Activated T-helper 1 cell treated with anti-CD3 and anti-CD28 coated beads, Interleukin-12 subunit alpha, Interleukin-12 subunit beta, Interleukin-2, Interleukin-4 antibody, amounts not matched to agents 30 ng/mL and 10 ng/mL and 1 ng/mL, durations not matched to agents 14 hours and 24 hours and 36 hours (primary cell): ENCODE results near the gene TBXA2R. TPM values are rescaled to one million over a fixed set of nuclear protein-coding genes. Genes with fewer than 3 reads are reported as not detected.
A peak's percentile ranks its signal among the peaks of the same experiment; 100 is the strongest.
"Not testable (repeated sequence)": the region's sequence is repeated elsewhere in the genome, so short reads cannot be mapped to it uniquely, and the experiment has no call there.

ENCODE experiments used
- DNase-seq: peaks from one replicate; pipeline ENCODE4 v3.0.0; 2021; ENCODE audit warnings: low spot score
- H3K27ac Mint-ChIP-seq: one replicate; pipeline ENCODE4 v1.8.0; 2021; ENCODE audit warnings: mild to moderate bottlenecking, mixed read lengths
- H3K27me3 Mint-ChIP-seq: one replicate; pipeline ENCODE4 v1.8.0; 2022; ENCODE audit warnings: mild to moderate bottlenecking, moderate library complexity, mixed read lengths; ENCODE audit not compliant: insufficient read depth
- H3K36me3 Mint-ChIP-seq: one replicate; pipeline ENCODE4 v1.8.0; 2021; ENCODE audit warnings: low read depth, mixed read lengths
- H3K4me1 Mint-ChIP-seq: one replicate; pipeline ENCODE4 v1.8.0; 2021; ENCODE audit warnings: low read depth, mixed read lengths
- H3K4me3 Mint-ChIP-seq: one replicate; pipeline ENCODE4 v1.8.0; 2021; ENCODE audit warnings: mild to moderate bottlenecking, moderate library complexity, mixed read lengths
- H3K9me3 Mint-ChIP-seq: one replicate; pipeline ENCODE4 v1.8.0; 2021; ENCODE audit warnings: mixed read lengths
- intact Hi-C: fragments of 100-400 bp; cut with micrococcal nuclease; formaldehyde crosslinking; loops from one replicate; pipeline ENCODE4 v1.15.1; 2024
- total RNA-seq: library from RNA; stranded (reverse); gene quantifications from 2 replicates; pipeline ENCODE4 v1.2.3, GENCODE V29; 2022

Gene TBXA2R
- total RNA-seq, 1 donor from 2014 or later, result 1.0 TPM

DNA sequence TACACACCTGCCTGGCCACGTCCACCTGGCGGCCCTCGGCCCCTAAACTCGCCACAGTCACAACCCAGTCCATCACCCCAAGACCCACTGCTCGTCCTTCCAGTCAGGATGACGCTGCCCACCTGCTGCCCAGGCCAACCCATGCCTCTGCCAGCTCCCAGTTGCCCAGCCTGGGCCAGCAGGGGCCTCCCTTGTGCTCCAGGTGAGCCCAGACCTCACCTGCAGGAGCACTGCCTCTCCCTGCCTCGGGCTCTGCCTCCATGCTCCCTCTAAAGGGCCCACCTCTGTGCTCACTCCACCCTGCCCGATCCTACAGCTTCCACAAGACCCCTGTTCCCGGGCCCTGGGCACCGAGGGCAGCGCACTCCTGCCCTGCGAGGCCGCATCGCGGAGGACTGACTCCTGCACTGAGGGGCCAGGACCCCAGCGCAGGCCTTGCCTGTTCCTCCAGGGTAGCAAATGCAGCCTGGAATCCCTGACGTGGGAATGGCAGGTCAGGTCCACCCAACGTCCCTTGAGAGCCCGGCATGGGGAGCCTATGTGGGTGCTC, 27.9 kb upstream of the TBXA2R start:
- Mint-ChIP-seq H3K9me3 (no peaks in the 10 kb centered on the region), H3K36me3 (peaks cover 5% of the 10 kb centered on the region), H3K4me3 (no peak overlapping the region), H3K4me1 (no peaks in the 10 kb centered on the region), H3K27ac (peak overlapping the region; percentile 58), H3K27me3 (no peaks in the 10 kb centered on the region)
- intact Hi-C loops, result no loop called here
- DNase-seq, result no peak

DNA sequence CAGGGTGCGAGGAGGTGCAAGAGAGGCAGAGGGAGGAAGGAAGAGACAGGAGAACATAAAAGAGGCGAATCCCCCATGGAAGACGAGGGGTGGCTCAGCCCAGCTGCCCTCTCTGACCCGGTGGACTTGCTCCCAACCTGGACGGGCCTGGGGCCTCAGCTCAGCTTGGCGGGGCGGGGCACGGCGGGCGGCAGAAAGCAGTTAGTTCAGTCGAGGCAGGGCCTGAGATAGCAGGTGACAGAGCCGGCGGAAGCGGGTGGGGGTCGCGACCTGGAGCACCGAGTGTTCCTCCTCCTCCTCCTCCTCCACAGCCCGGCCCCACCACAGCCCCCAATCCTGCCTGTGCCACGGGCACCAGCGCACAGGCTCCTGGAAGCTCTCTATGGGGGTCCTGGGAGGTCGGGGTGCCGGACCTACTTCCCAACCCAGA, 26.9 kb upstream of the TBXA2R start:
- H3K9me3 Mint-ChIP-seq, result no peaks in the 10 kb centered on the region
- H3K4me1 Mint-ChIP-seq, result no peaks in the 10 kb centered on the region
- intact Hi-C loops, result no loop called here
- H3K4me3 Mint-ChIP-seq, result no peak overlapping the region
- H3K27me3 Mint-ChIP-seq, result no peaks in the 10 kb centered on the region
- no peak overlapping the region for H3K27ac Mint-ChIP-seq
- peaks cover 1% of the 10 kb centered on the region for H3K36me3 Mint-ChIP-seq
- no peak for DNase-seq

- Mint-ChIP-seq H3K36me3 (no peaks in the 10 kb centered on the region), H3K4me1 (no peaks in the 10 kb centered on the region), H3K27ac (no peak overlapping the region), H3K27me3 (no peaks in the 10 kb centered on the region), H3K9me3 (no peaks in the 10 kb centered on the region), H3K4me3 (no peak overlapping the region)
- DNase-seq, result no peak
- intact Hi-C loops, result no loop called here
Observed at GRCh38 chr19:3632739-3633558, 26.3 kb upstream of the TBXA2R start.

GRCh38 chr19:3632098-3632497, 25.4 kb upstream of the TBXA2R start:
- no peak for DNase-seq
- Mint-ChIP-seq H3K27me3 (no peaks in the 10 kb centered on the region), H3K4me1 (peaks cover 3% of the 10 kb centered on the region), H3K4me3 (no peak overlapping the region), H3K27ac (no peak overlapping the region), H3K9me3 (no peaks in the 10 kb centered on the region), H3K36me3 (no peaks in the 10 kb centered on the region)
- intact Hi-C loops, result no loop called here

DNA sequence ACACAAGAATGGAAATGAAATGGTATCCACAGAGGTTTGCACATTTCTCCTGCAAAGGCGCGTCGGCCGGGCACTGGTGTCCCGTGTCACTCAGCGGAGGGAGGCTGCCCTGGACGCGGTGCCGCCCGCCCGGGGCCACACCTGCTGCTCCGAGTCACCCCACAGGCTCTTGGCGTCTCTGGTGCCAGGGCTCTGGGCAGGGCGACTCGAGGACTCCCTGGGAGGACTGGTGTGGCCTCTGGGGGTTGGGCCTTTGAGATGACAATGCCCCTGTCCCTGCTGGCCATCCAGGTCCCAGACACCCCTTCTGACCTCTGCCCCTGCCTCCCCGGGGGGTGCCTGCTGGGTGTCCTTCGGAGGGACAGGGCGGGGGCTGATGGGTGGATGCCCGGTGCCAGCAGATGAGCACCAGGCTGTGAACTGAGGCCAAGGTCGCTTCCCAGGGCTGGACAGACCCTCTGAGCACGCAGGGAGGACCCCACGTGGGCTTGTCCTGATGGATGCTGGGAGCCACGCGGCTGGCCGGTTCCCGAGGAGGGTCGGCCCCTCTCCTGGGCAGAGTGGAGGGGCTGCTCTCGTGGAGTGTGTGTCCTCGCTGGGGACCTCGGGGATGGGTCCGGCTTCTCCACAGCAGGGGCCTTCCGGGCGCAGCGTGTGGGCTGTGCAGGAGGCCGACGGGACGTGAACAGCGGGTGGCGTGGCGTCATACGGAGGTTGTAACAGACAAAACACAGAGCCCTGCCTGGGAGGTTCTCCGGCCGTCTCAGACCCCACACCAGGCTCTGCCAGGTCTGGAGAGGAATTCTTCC, 24.6 kb upstream of the TBXA2R start:
- Mint-ChIP-seq H3K4me3 (no peak overlapping the region), H3K27me3 (no peaks in the 10 kb centered on the region), H3K36me3 (no peaks in the 10 kb centered on the region), H3K27ac (no peak overlapping the region), H3K9me3 (no peaks in the 10 kb centered on the region), H3K4me1 (peaks cover 8% of the 10 kb centered on the region)
- intact Hi-C loops, result no loop called here
- no peak for DNase-seq

DNA sequence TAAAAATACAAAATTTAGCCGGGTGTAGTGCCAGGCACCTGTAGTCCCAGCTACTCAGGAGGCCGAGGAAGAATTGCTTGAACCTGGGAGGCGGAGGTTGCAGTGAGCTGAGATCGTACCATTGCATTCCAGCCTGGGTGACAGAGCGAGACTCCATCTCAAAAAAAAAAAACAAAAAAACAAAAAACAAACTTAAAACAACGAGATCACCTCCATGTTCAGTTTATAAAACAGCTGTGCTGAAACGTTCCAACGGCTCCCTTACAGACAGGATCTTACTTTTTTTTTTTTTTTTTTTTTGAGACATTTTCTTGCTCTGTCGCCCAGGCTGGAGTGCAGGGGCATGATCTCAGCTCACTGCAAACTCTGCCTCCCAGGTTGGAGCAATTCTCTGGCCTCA, 22.1 kb upstream of the TBXA2R start:
- H3K4me1 Mint-ChIP-seq, result peaks cover 13% of the 10 kb centered on the region
- not testable (repeated sequence) for H3K27ac Mint-ChIP-seq, DNase-seq, H3K27me3 Mint-ChIP-seq, H3K36me3 Mint-ChIP-seq, H3K4me3 Mint-ChIP-seq, H3K9me3 Mint-ChIP-seq
- intact Hi-C loops, result loop anchor here (5.0 to 10.0 kb wide), 2 partner anchors 344 to 1204 kb away; partner anchors contain the start of genes DAPK3 and TIMM13

GRCh38 chr19:3627351-3627723, 20.7 kb upstream of the TBXA2R start:
- Mint-ChIP-seq H3K27me3 (no peaks in the 10 kb centered on the region), H3K9me3 (no peaks in the 10 kb centered on the region), H3K36me3 (no peaks in the 10 kb centered on the region), H3K4me1 (peaks cover 13% of the 10 kb centered on the region), H3K4me3 (peak overlapping the region; percentile 89), H3K27ac (no peak overlapping the region)
- no peak for DNase-seq
- intact Hi-C loops, result loop anchor here (1.0 to 10.0 kb wide), 9 partner anchors 55 to 1203 kb away; partner anchors contain the start of genes DAPK3, FZR1, HMG20B and MFSD12

DNA sequence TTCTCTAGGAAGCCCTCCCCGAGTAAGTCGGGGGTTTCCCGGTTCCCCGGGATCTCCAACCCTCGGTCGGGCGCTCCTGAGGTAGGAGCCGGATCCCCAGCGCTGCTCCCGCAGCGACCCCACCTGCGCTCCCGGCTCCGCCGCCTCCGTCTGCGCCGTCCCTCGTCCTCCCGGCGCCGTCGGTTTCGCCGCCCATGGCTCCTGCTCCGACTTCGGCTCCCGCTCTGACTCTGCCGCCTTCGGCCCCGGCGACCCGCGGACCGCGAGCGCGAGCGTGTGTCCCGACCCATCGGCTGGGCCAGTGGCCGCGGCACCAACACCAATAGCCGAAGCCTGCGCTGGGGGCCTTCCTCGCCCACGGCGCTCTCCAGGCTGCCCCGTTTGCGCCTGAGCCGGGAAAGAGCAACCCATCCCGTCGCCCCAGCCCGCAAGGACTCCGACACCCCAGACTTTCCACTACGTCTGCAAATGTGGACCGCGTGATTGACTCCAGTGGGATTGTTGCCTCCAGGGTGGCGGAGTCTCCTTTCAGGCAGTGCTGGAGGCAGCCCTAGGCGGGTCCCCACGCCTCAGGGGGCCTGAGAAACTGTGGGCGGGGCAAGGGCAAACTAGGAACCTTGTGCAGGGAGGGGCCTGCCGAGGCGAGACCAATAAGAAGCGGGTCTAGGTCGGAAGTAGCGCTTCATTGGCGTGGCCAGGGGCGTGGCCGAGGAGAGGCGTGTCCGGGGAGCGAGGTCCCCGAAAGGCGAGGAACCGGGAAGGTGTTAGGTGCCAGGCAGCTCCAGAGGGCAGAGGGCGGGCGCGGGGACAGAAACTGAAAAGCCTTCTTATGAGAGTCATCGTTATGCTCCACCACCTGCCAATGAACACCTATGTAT, 20.0 kb upstream of the TBXA2R start, which contains the start of gene CACTIN:
Gene CACTIN, minus strand, starts transcription at position 318 of the 878 bp plus-strand sequence. Its CDS starts 28 bp downstream, at position 290.
- Mint-ChIP-seq H3K4me1 (peaks cover 13% of the 10 kb centered on the region), H3K9me3 (no peaks in the 10 kb centered on the region), H3K36me3 (peaks cover 1% of the 10 kb centered on the region), H3K4me3 (peak within 1 kb of the TSS; percentile 89), H3K27ac (peak within 1 kb of the TSS; percentile 97), H3K27me3 (no peaks in the 10 kb centered on the region)
- peak; percentile 98 for DNase-seq
- intact Hi-C loops, result loop anchor here (1.0 to 10.0 kb wide), 9 partner anchors 54 to 1202 kb away; partner anchors contain the start of genes DAPK3, FZR1, HMG20B and MFSD12

GRCh38 chr19:3625996-3626472, 19.4 kb upstream of the TBXA2R start:
- no peak for DNase-seq
- Mint-ChIP-seq H3K27me3 (no peaks in the 10 kb centered on the region), H3K4me1 (peaks cover 13% of the 10 kb centered on the region), H3K4me3 (peak overlapping the region; percentile 89), H3K9me3 (no peaks in the 10 kb centered on the region), H3K36me3 (peaks cover 3% of the 10 kb centered on the region), H3K27ac (peak overlapping the region; percentile 69)
- intact Hi-C loops, result loop anchor here (2.0 to 10.0 kb wide), 4 partner anchors 346 to 1201 kb away; partner anchors contain the start of genes DAPK3, NCLN, TIMM13 and TNFAIP8L1

DNA sequence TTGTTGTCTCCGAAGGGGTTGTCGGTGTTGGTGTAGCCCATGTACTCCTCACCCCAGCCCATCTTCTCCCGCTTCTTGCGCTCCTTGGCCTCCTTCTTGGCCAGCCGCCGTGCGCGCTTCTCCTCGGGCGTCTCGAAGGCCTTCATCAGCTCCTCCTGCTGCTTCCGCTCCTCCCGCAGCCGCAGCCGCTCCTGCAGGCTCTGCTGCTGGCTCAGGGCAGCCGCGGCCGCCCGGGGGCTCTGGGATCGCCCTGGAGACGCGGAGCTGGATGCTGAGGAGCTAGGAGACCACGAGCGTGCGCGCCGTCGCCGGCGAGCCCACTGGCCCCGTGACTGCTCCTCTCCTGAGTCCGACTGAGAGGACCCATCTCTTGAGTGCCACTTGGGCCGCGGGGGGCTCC, 17.0 kb upstream of the TBXA2R start:
- H3K4me1 Mint-ChIP-seq, result peaks cover 13% of the 10 kb centered on the region
- no peak for DNase-seq
- intact Hi-C loops, result loop anchor here (10.0 kb wide), 1 partner anchor 1199 kb away; the partner anchor contains the start of gene TIMM13
- H3K27ac Mint-ChIP-seq, result no peak overlapping the region
- no peaks in the 10 kb centered on the region for H3K9me3 Mint-ChIP-seq
- H3K27me3 Mint-ChIP-seq, result no peaks in the 10 kb centered on the region
- peak overlapping the region; percentile 71 for H3K4me3 Mint-ChIP-seq
- peaks cover 3% of the 10 kb centered on the region for H3K36me3 Mint-ChIP-seq

GRCh38 chr19:3622224-3622623, 15.5 kb upstream of the TBXA2R start:
- DNase-seq, result no peak
- Mint-ChIP-seq H3K4me1 (peaks cover 17% of the 10 kb centered on the region), H3K27ac (no peak overlapping the region), H3K9me3 (no peaks in the 10 kb centered on the region), H3K27me3 (no peaks in the 10 kb centered on the region), H3K4me3 (no peak overlapping the region), H3K36me3 (peaks cover 3% of the 10 kb centered on the region)
- intact Hi-C loops, result loop anchor here (10.0 kb wide), 1 partner anchor 1197 kb away; the partner anchor contains the start of gene TIMM13

GRCh38 chr19:3621689-3622088, 15.0 kb upstream of the TBXA2R start:
- Mint-ChIP-seq H3K36me3 (peaks cover 3% of the 10 kb centered on the region), H3K27ac (no peak overlapping the region), H3K4me1 (peaks cover 12% of the 10 kb centered on the region), H3K9me3 (no peaks in the 10 kb centered on the region), H3K4me3 (no peak overlapping the region), H3K27me3 (no peaks in the 10 kb centered on the region)
- intact Hi-C loops, result loop anchor here (10.0 kb wide), 1 partner anchor 1197 kb away; the partner anchor contains the start of gene TIMM13
- DNase-seq, result no peak
